ENCODE results near the gene HACL1. TPM values are rescaled to one million over a fixed set of nuclear protein-coding genes. Genes with fewer than 3 reads are reported as not detected.

HACL1 gene
- total RNA-seq, 6 experiments from 2014 or later: 28.9 to 37.4 (median 32.9) TPM

GRCh38 chr3:15576475-15576874 is 24.9 kb downstream of the HACL1 start:
- 65% methylated on average over 3 of the region's 3 CpGs for WGBS (ENCODE audit: insufficient coverage, low coverage, low lambda C conversion rate, missing lambda C conversion rate)
- TF ChIP-seq POLR2A (IDR thresholded peaks at IDR 0.05) (no peak), CTCF (IDR thresholded peaks at IDR 0.05) (no peak)
- Histone ChIP-seq H3K36me3 (peaks cover 0 to 34% (median 14%) of the 10 kb centered on the region in 4 donors), H3K4me1 (peaks cover 0 to 8% (median 0%) of the 10 kb centered on the region in 4 donors), H3K27ac (no peak overlapping the region), H3K9me3 (no peaks in the 10 kb centered on the region), H3K4me3 (no peak overlapping the region), H3K27me3 (no peaks in the 10 kb centered on the region)
- DNase-seq (no peak), ATAC-seq (no peak)
- intact Hi-C loops (cut with DNase I): no loop called here

- peaks cover 0 to 35% (median 11%) of the 10 kb centered on the region in 4 donors for H3K36me3 ChIP-seq
- ATAC-seq (no peak), DNase-seq (no peak)
- intact Hi-C loops (cut with DNase I): no loop called here
- H3K27ac ChIP-seq: no peak overlapping the region
- no peaks in the 10 kb centered on the region for H3K9me3 ChIP-seq
- TF ChIP-seq CTCF (IDR thresholded peaks at IDR 0.05) (no peak), POLR2A (IDR thresholded peaks at IDR 0.05) (no peak)
- peaks cover 0 to 8% (median 0%) of the 10 kb centered on the region in 4 donors for H3K4me1 ChIP-seq
- 93% methylated on average over 3 of the region's 5 CpGs for WGBS (ENCODE audit: insufficient coverage, low coverage, low lambda C conversion rate, missing lambda C conversion rate)
- H3K27me3 ChIP-seq: no peaks in the 10 kb centered on the region
- H3K4me3 ChIP-seq: no peak overlapping the region
These were observed 25.9 kb downstream of the HACL1 start for GRCh38 chr3:15575446-15575845.

GRCh38 chr3:15572138-15572537 is 29.2 kb downstream of the HACL1 start:
- 28% methylated on average over 4 of the region's 4 CpGs for WGBS (ENCODE audit: insufficient coverage, low coverage, low lambda C conversion rate, missing lambda C conversion rate)
- ATAC-seq (peak; percentile 87 to 95 (median 91)), DNase-seq (no peak)
- Histone ChIP-seq H3K27ac (no peak overlapping the region), H3K36me3 (peaks cover 0 to 36% (median 14%) of the 10 kb centered on the region in 4 donors), H3K4me3 (no peak overlapping the region), H3K4me1 (peaks cover 0 to 8% (median 0%) of the 10 kb centered on the region in 4 donors), H3K27me3 (no peaks in the 10 kb centered on the region), H3K9me3 (no peaks in the 10 kb centered on the region)
- TF ChIP-seq POLR2A (IDR thresholded peaks at IDR 0.05) (no peak), CTCF (IDR thresholded peaks at IDR 0.05) (no peak)
- intact Hi-C loops (cut with DNase I): no loop called here

- Histone ChIP-seq H3K27ac (peak overlapping the region; percentile 33 to 55 (median 35)), H3K4me3 (no peak overlapping the region), H3K9me3 (no peaks in the 10 kb centered on the region), H3K4me1 (peaks cover 0 to 25% (median 9%) of the 10 kb centered on the region in 4 donors), H3K36me3 (peaks cover 0 to 60% (median 17%) of the 10 kb centered on the region in 4 donors), H3K27me3 (no peaks in the 10 kb centered on the region)
- 63% methylated on average over 1 of the region's 1 CpG for WGBS (ENCODE audit: insufficient coverage, low coverage, low lambda C conversion rate, missing lambda C conversion rate)
- TF ChIP-seq POLR2A (IDR thresholded peaks at IDR 0.05): no peak
- TF ChIP-seq CTCF (IDR thresholded peaks at IDR 0.05): no peak
- intact Hi-C loops (cut with DNase I): no loop called here
- peak; percentile 49 to 56 (median 54) for ATAC-seq
- DNase-seq: no peak
These were observed 38.2 kb downstream of the HACL1 start for GRCh38 chr3:15563190-15563589.

Data from right lobe of liver (tissue), 6 donors.